ENCODE results near the gene ASPG. TPM values are rescaled to one million over a fixed set of nuclear protein-coding genes. Genes with fewer than 3 reads are reported as not detected.
A peak's percentile ranks its signal among the peaks of the same experiment; 100 is the strongest.

ASPG gene
- total RNA-seq, 1 donor from 2014 or later, result 4.6 TPM

DNA sequence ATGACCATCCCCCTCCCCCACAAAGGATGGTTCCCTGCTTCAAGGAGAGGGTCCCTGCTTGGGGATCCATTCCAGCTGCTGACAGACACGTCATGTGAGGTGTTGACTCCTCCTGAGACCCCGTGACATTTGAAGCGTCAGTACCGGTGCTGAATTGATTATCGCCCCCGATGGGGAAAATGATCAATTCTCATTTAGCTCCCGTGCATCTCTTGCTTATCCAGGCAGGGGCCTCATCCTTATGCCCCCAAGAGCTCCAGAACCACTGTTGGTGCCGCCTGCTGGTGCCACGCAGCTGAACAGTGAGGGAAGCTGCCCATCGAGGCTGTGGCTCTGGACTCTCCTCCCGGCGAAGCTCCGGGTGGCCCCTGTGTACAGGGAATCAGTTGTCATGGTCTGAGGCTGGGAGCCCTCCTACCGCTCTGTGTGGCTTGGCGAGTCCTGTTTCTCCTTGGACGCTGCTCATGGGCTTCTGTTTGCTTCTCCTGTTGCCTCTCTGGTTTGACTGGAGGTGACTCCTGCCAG lies 57.5 kb downstream of the ASPG start:
- TF ChIP-seq, protein P1, sequence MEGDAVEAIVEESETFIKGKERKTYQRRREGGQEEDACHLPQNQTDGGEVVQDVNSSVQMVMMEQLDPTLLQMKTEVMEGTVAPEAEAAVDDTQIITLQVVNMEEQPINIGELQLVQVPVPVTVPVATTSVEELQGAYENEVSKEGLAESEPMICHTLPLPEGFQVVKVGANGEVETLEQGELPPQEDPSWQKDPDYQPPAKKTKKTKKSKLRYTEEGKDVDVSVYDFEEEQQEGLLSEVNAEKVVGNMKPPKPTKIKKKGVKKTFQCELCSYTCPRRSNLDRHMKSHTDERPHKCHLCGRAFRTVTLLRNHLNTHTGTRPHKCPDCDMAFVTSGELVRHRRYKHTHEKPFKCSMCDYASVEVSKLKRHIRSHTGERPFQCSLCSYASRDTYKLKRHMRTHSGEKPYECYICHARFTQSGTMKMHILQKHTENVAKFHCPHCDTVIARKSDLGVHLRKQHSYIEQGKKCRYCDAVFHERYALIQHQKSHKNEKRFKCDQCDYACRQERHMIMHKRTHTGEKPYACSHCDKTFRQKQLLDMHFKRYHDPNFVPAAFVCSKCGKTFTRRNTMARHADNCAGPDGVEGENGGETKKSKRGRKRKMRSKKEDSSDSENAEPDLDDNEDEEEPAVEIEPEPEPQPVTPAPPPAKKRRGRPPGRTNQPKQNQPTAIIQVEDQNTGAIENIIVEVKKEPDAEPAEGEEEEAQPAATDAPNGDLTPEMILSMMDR (IDR thresholded peaks at IDR 0.05), result no peak
- Histone ChIP-seq H3K36me3 (no peaks in the 10 kb centered on the region), H3K4me1 (peaks cover 3% of the 10 kb centered on the region), H3K27ac (no peak overlapping the region), H3K4me3 (no peak overlapping the region), H3K9me3 (no peaks in the 10 kb centered on the region), H3K27me3 (ENCODE audit: low read depth) (peaks cover 20% of the 10 kb centered on the region)
- no peak for DNase-seq
- intact Hi-C loops (cut with DNase I), result no loop called here
- ATAC-seq, result no peak

DNA sequence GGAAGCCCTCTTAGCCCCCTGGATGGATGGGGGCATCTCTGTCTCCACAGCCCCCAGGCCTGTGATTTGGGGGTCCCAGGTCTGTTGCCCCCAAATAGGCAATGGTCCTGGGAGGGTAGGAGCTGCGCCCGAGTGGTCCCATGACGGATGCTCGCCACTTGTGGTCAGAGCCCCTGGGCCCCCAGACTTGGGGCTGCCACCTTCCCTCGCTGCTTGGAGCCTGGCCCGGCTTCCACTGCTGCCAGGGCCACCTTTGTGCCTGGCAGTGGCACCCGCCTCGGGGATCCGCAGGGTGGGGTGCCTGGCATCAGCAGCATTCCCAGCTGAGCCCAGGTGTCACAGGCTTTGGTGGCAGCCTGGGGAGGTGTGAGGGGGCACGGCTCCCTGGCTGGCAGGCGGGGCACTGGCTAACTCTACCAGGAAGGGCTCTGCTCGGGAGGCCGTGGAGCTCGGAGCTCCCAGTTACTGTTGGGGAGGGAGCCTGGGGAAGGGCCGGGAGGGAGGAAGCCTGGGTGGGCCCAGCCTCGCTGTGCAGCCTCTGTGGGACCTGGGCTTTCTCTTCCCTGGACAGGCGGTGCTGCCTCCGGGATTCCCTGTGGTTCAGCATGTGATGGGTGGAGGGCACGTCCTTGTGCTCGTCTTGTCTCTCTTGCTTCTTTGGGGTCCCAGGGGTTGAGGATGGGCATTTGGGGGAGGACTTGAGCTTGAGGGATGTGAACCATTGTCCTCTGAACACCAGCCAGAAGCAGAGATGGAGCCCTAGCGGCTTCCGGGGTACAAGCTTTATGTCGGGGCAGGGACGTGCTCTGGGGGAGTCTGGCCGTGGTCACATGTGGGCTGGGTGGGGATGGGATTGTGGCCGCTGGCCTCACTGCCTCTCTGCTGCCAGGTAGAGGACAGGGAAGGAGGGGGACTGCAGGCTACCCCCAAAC lies 58.3 kb downstream of the ASPG start:
- Histone ChIP-seq H3K36me3 (no peaks in the 10 kb centered on the region), H3K27me3 (ENCODE audit: low read depth) (peaks cover 14% of the 10 kb centered on the region), H3K27ac (no peak overlapping the region), H3K4me1 (no peaks in the 10 kb centered on the region), H3K4me3 (no peak overlapping the region), H3K9me3 (no peaks in the 10 kb centered on the region)
- ATAC-seq (no peak), DNase-seq (no peak)
- TF ChIP-seq, protein P1 (IDR thresholded peaks at IDR 0.05), result no peak
- intact Hi-C loops (cut with DNase I), result no loop called here

DNA sequence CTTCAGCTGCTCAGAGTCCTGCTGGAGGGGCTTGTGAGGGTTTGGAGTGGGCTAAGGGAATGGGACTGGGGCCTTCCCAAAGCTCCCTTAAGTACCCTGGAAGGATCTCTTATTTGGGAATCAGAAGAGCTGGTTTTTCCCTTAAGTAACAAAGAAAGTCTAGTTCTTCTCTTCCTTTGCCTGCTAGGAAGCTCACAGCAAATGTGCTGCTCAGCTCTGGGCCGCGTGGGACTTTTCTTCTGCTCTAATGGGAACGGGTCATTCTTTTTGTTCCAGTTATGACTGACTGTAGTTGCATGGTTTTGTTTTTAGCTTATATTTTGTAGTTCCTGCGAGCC lies 58.9 kb downstream of the ASPG start:
- Histone ChIP-seq H3K4me1 (no peaks in the 10 kb centered on the region), H3K27me3 (ENCODE audit: low read depth) (peaks cover 7% of the 10 kb centered on the region), H3K27ac (no peak overlapping the region), H3K9me3 (no peaks in the 10 kb centered on the region), H3K36me3 (no peaks in the 10 kb centered on the region), H3K4me3 (no peak overlapping the region)
- ATAC-seq (no peak), DNase-seq (no peak)
- TF ChIP-seq, protein P1 (IDR thresholded peaks at IDR 0.05), result no peak
- intact Hi-C loops (cut with DNase I), result no loop called here

DNA sequence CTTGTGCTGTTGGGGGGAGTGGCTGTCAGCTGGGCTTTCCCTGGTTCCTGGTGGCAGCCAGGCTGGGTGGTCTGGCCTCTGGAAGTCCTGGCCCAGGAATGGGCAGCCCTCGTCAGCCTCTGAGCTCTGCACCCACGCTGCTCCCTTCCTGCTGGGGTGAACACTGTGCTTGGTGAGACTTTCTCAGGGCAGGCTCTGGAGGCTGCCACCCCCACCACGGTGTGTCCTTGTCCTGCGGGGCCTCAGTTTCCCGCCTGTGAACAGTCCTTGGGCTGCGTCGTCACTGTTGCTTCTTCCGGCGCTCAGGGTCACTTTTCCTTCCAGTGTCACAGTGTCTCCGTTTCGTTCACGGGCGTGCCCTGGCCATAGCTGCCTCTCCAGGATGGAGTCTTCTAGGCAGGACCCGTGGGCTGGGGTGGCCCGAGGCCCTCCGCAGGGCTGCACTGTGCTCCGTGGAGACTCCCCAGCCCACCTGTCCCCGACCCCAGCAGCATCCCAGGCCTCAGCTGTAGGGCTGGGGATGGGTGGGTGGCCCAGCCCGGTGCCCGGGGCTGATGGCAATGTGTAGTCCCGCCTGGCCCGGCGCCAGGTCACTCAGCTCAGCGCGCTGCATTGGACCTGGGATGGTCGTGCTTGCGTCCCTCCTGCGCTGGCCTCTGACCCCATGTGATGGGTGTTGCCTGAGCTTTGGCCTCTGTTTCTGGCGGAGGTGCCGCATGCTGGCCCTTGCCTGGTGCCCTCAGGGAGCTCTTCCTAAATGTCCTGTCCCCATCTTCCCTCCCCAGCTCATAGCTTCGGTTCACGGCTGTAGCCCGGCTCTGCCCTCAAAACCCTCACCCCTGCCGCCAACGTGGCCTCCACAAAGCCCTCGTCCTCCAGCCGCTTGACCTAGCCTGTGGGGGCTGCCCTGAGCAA lies 59.7 kb downstream of the ASPG start:
- Histone ChIP-seq H3K9me3 (no peaks in the 10 kb centered on the region), H3K27me3 (ENCODE audit: low read depth) (no peaks in the 10 kb centered on the region), H3K36me3 (no peaks in the 10 kb centered on the region), H3K27ac (no peak overlapping the region), H3K4me3 (no peak overlapping the region), H3K4me1 (no peaks in the 10 kb centered on the region)
- ATAC-seq (no peak), DNase-seq (peak; percentile 46)
- TF ChIP-seq, protein P1 (IDR thresholded peaks at IDR 0.05), result no peak
- intact Hi-C loops (cut with DNase I), result no loop called here

DNA sequence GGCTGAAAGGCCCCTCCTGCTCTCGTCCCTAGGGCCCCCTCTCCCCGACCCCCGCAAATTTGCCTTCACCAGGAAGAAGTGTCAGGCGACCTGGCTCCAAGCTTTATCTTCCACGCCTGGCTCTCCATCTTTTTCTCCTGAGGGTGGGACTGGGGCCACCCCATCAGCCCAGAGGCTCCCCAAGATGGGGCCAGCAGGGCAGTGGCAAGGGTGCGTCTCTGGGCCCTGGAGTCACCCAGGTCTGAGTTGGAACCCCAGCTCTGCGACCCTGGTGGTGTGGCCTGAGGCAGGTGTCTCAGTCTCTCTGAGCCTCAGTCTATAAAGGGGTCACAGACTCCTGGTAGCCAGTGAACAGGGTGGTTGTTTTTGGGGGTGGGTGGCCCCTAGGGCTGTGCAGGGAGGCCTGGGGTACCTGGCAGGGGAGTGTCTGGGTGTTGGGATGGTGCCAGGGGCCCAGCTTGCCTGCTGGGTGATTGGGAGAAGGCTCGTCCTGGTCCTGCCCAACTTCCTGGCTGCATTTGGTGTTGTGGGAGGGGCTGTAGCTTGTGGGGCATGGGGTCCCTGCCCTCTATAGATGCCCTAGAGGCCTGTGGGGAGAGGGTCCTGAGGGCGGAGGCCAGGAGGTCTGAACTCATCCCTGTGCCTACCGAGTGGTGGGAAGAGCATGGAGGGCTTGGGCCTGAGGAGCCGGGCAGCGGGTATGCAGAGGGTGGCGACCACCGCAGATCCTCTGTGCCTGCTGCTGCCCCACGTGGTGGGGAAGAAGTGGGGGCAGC lies 60.5 kb downstream of the ASPG start:
- Histone ChIP-seq H3K4me3 (no peak overlapping the region), H3K27me3 (ENCODE audit: low read depth) (no peaks in the 10 kb centered on the region), H3K9me3 (no peaks in the 10 kb centered on the region), H3K27ac (no peak overlapping the region), H3K36me3 (no peaks in the 10 kb centered on the region), H3K4me1 (no peaks in the 10 kb centered on the region)
- ATAC-seq (no peak), DNase-seq (no peak)
- intact Hi-C loops (cut with DNase I), result no loop called here
- TF ChIP-seq, protein P1 (IDR thresholded peaks at IDR 0.05), result no peak

Data from lower lobe of right lung (tissue), 2 donors.